ENCODE data around the gene SLC38A1.

- TF ChIP-seq CTCF (IDR thresholded peaks at IDR 0.05) = no peak
- no peak for TF ChIP-seq POLR2AphosphoS5 (IDR thresholded peaks at IDR 0.05)
Observed at GRCh38 chr12:46238821-46239220, 30.0 kb downstream of the SLC38A1 start.

Measured in upper lobe of left lung (tissue), 4 donors.